Measurements from ENCODE around the gene TRAPPC3L.

DNA sequence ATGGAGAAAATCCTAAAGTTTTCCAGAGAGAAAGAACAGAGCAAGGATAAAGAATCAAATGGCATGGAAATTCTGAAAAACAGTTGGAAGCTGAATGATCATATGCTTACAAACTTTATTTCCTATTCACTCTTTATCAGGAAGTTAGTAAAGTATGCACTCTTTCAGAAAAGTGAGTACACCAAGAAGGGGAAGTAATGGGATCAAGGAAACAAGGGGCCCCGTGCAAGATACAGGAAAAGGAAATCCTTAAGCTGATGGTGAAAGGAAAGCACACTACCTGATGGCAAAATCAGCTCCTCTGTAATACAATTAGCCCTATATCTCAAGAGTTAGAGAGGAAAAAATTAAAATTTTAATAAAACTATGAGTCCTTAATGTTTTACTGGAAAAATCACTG, 70.3 kb downstream of the TRAPPC3L start:
- no peak for TF ChIP-seq POLR2A (IDR thresholded peaks at IDR 0.05; ENCODE audit: low read depth, low read length)
- TF ChIP-seq TAF1 (IDR thresholded peaks at IDR 0.05; ENCODE audit: low read depth, low read length), result no peak
- no peak for TF ChIP-seq POLR2AphosphoS5 (IDR thresholded peaks at IDR 0.05; ENCODE audit: low read depth, low read length)
